Activated CD8-positive, alpha-beta T cell treated with anti-CD3 and anti-CD28 coated beads for 36 hours (primary cell): ENCODE results near the gene SEMA4G. TPM values are rescaled to one million over a fixed set of nuclear protein-coding genes. Genes with fewer than 3 reads are reported as not detected.

ENCODE experiments used
- ATAC-seq: fragments of 200-7000 bp; cut with Tn5 transposase; one replicate; pipeline ENCODE4 v1.10.0; 2021; ENCODE audit warnings: mild to moderate bottlenecking, moderate library complexity
- CTCF ChIA-PET: fragments of 350-600 bp; sonication (Branson Sonifier 250); formaldehyde crosslinking; loops from one replicate; lab custom pipeline; 2021; ENCODE audit warnings: antibody characterized with exemption; lab: Charles Lee
- POLR2A ChIA-PET: fragments of 350-600 bp; sonication (Branson Sonifier 250); formaldehyde crosslinking; loops from one replicate; lab custom pipeline; 2021; ENCODE audit warnings: antibody characterized with exemption; lab: Charles Lee
- DNase-seq: peaks from one replicate; pipeline ENCODE4 v3.0.0-alpha.2; 2020
- H3K27ac Mint-ChIP-seq: one replicate; pipeline ENCODE4 v1.8.0; 2021; ENCODE audit warnings: mild to moderate bottlenecking, mixed read lengths
- H3K27me3 Mint-ChIP-seq: one replicate; pipeline ENCODE4 v1.8.0; 2021; ENCODE audit warnings: mixed read lengths
- H3K36me3 Mint-ChIP-seq: one replicate; pipeline ENCODE4 v1.8.0; 2021; ENCODE audit warnings: low read depth, mixed read lengths
- H3K4me1 Mint-ChIP-seq: one replicate; pipeline ENCODE4 v1.8.0; 2021; ENCODE audit warnings: low read depth, mixed read lengths
- H3K4me3 Mint-ChIP-seq: one replicate; pipeline ENCODE4 v1.8.0; 2021; ENCODE audit warnings: mild to moderate bottlenecking, moderate library complexity, mixed read lengths
- H3K9me3 Mint-ChIP-seq: one replicate; pipeline ENCODE4 v1.8.0; 2021; ENCODE audit warnings: mixed read lengths
- CTCF ChIP-seq: fragments of 200-600 bp; IDR thresholded peaks from one replicate; pipeline ENCODE4 v1.8.0; 2022; ENCODE audit warnings: antibody characterized with exemption, mild to moderate bottlenecking
- intact Hi-C: fragments of 100-400 bp; cut with micrococcal nuclease; formaldehyde crosslinking; loops from one replicate; pipeline ENCODE4 v1.10.0; 2022
- total RNA-seq, 2 experiments: library from RNA; stranded (reverse); gene quantifications; one replicate each; pipeline ENCODE4 v1.2.3, GENCODE V29; 2021

SEMA4G gene
- total RNA-seq, 2 experiments from 2014 or later = 1.2 to 1.6 TPM

GRCh38 chr10:101005869-101006567 lies 36.7 kb downstream of the SEMA4G start:
- no peaks in the 10 kb centered on the region for H3K36me3 Mint-ChIP-seq
- H3K4me3 Mint-ChIP-seq = no peak overlapping the region
- POLR2A ChIA-PET = interaction anchor here (1.1 kb wide), 1 partner anchor 18 kb away, joined by 3 read pairs; no protein-coding TSS in a partner anchor
- CTCF ChIA-PET = interaction anchor here (1.8 to 12.8 kb wide), 4 partner anchors 8 to 45 kb away, joined by 6 to 178 read pairs (median 8); no protein-coding TSS in a partner anchor
- H3K4me1 Mint-ChIP-seq = peaks cover 1% of the 10 kb centered on the region
- intact Hi-C loops = no loop called here
- no peak overlapping the region for H3K27ac Mint-ChIP-seq
- no peak for TF ChIP-seq CTCF
- no peaks in the 10 kb centered on the region for H3K27me3 Mint-ChIP-seq
- DNase-seq = no peak
- H3K9me3 Mint-ChIP-seq = no peaks in the 10 kb centered on the region
- no peak for ATAC-seq

- ChIA-PET POLR2A (interaction anchor here (1.1 kb wide), 1 partner anchor 18 kb away, joined by 3 read pairs; no protein-coding TSS in a partner anchor), CTCF (interaction anchor here (1.8 to 12.8 kb wide), 3 partner anchors 8 to 10 kb away, joined by 6 to 178 read pairs (median 6); no protein-coding TSS in a partner anchor)
- no peaks in the 10 kb centered on the region for H3K36me3 Mint-ChIP-seq
- H3K27me3 Mint-ChIP-seq = no peaks in the 10 kb centered on the region
- DNase-seq (no peak), ATAC-seq (no peak)
- no peaks in the 10 kb centered on the region for H3K9me3 Mint-ChIP-seq
- no peaks in the 10 kb centered on the region for H3K4me1 Mint-ChIP-seq
- no peak overlapping the region for H3K4me3 Mint-ChIP-seq
- no peak overlapping the region for H3K27ac Mint-ChIP-seq
- intact Hi-C loops = no loop called here
- TF ChIP-seq CTCF = no peak
Measured at GRCh38 chr10:101006593-101007098, 37.3 kb downstream of the SEMA4G start.

GRCh38 chr10:101007099-101007711 lies 37.9 kb downstream of the SEMA4G start:
- no peaks in the 10 kb centered on the region for H3K4me1 Mint-ChIP-seq
- no peaks in the 10 kb centered on the region for H3K27me3 Mint-ChIP-seq
- ATAC-seq = no peak
- ChIA-PET CTCF (interaction anchor here (0.6 to 12.8 kb wide), 6 partner anchors 8 to 263 kb away, joined by 3 to 178 read pairs (median 4); partner anchors contain the start of gene LZTS2), POLR2A (interaction anchor here (1.1 kb wide), 1 partner anchor 19 kb away, joined by 3 read pairs; no protein-coding TSS in a partner anchor)
- H3K9me3 Mint-ChIP-seq = no peaks in the 10 kb centered on the region
- intact Hi-C loops = no loop called here
- no peak overlapping the region for H3K27ac Mint-ChIP-seq
- H3K4me3 Mint-ChIP-seq = no peak overlapping the region
- DNase-seq = no peak
- no peak for TF ChIP-seq CTCF
- no peaks in the 10 kb centered on the region for H3K36me3 Mint-ChIP-seq

GRCh38 chr10:101007915-101008822 lies 38.9 kb downstream of the SEMA4G start:
- H3K9me3 Mint-ChIP-seq = no peaks in the 10 kb centered on the region
- DNase-seq = no peak
- POLR2A ChIA-PET = interaction anchor here (0.5 kb wide), 1 partner anchor 644 kb away, joined by 3 read pairs; no protein-coding TSS in a partner anchor
- intact Hi-C loops = no loop called here
- CTCF ChIA-PET = interaction anchor here (0.6 to 12.8 kb wide), 9 partner anchors 9 to 264 kb away, joined by 3 to 178 read pairs (median 4); partner anchors contain the start of gene LZTS2
- no peak for TF ChIP-seq CTCF
- H3K4me1 Mint-ChIP-seq = peaks cover 7% of the 10 kb centered on the region
- H3K27me3 Mint-ChIP-seq = no peaks in the 10 kb centered on the region
- no peak overlapping the region for H3K4me3 Mint-ChIP-seq
- H3K36me3 Mint-ChIP-seq = no peaks in the 10 kb centered on the region
- no peak overlapping the region for H3K27ac Mint-ChIP-seq
- ATAC-seq = no peak
